Measurements from ENCODE around the gene BTNL9. TPM values are rescaled to one million over a fixed set of nuclear protein-coding genes. Genes with fewer than 3 reads are reported as not detected.
"Not testable (repeated sequence)": the region's sequence is repeated elsewhere in the genome, so short reads cannot be mapped to it uniquely, and the experiment has no call there.

Gene BTNL9
- polyA plus RNA-seq, 2 of the 4 experiments (the other 2 are of a cell fraction): 0.85 to 1.5 TPM

DNA sequence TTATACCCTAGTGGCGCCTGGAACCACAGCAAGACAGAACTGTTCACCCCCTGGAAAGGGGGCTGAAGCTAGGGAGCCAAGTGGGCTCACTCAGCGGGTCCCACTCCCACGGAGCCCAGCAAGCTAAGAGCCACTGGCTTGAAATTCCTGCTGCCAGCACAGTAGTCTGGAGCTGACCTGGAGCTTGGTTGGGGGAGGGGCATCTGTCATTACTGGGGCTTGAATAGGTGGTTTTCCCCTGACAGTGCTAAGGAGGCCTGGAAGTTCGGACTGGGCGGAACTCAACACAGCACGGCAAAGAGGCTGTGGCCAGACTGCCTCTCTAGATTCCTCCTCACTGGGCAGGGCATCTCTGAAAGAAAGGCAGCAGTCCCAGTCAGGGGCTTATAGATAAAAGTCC lies 31.9 kb upstream of the BTNL9 start:
- ChIA-PET POLR2A (no interaction called here), CTCF (no interaction called here)
- DNase-seq (ENCODE audit: low read depth in 1 of 2, low spot score in 1 of 2): no peak
- no peak overlapping the region for H3K4me3 ChIP-seq
- TF ChIP-seq GATA3 (IDR thresholded peaks at IDR 0.05; ENCODE audit: borderline replicate concordance): no peak
- TF ChIP-seq FOSL2 (IDR thresholded peaks at IDR 0.05): no peak
- TF ChIP-seq FOSL2 (CRISPR knock-in tag; IDR thresholded peaks at IDR 0.05): no peak
- TF ChIP-seq KDM5A (IDR thresholded peaks at IDR 0.05): no peak
- TF ChIP-seq POLR2AphosphoS2 (conservative IDR thresholded peaks at IDR 0.05; ENCODE audit: low read length): no peak
- TF ChIP-seq ATOH8 (CRISPR knock-in tag; IDR thresholded peaks at IDR 0.05; ENCODE audit: low read depth): no peak
- no peak for TF ChIP-seq EP300 (IDR thresholded peaks at IDR 0.05)
- TF ChIP-seq FOSB (CRISPR knock-in tag; IDR thresholded peaks at IDR 0.05): no peak
- H3K27ac ChIP-seq: no peak overlapping the region
- no peak for FAIRE-seq
- H3K4me1 ChIP-seq: no peaks in the 10 kb centered on the region
- no peak overlapping the region for H3K4me2 ChIP-seq
- WGBS (ENCODE audit: missing lambda C conversion rate): 63% methylated on average over 3 of the region's 6 CpGs
- no peak for ATAC-seq
- H3K9me3 ChIP-seq: peaks cover 3% of the 10 kb centered on the region; the same call in 1 of the 3 replicates

DNA sequence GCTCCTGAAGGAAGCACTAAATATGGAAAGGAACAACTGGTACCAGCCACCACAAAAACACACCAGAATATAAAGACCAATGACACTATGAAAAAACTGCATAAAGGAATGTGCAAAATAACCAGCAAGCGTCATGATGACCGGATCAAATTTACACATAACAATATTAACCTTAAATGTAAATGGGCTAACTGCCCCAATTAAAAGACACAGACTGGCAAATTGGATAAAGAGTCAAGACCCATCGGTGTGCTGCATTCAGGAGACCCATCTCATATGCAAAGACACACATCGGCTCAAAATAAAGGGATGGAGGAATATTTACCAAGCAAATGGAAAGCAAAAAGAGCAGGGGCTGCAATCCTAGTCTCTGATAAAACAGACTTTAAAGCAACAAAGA lies 30.0 kb upstream of the BTNL9 start:
- POLR2A ChIA-PET; FAIRE-seq; H3K9me3 ChIP-seq; DNase-seq (ENCODE audit: low read depth in 1 of 2, low spot score in 1 of 2); CTCF ChIA-PET; H3K4me3 ChIP-seq; H3K4me2 ChIP-seq; H3K27ac ChIP-seq; H3K4me1 ChIP-seq; ATAC-seq: not testable (repeated sequence)
- 45% methylated on average over 4 of the region's 4 CpGs for WGBS (ENCODE audit: missing lambda C conversion rate)

- FAIRE-seq: not testable (repeated sequence)
Measured at GRCh38 chr5:181014654-181015053, 25.4 kb upstream of the BTNL9 start.

GRCh38 chr5:181017448-181017847 lies 22.6 kb upstream of the BTNL9 start:
- H3K4me3 ChIP-seq; DNase-seq (ENCODE audit: low read depth in 1 of 2, low spot score in 1 of 2); H3K27ac ChIP-seq; CTCF ChIA-PET; H3K4me1 ChIP-seq; FAIRE-seq; ATAC-seq; H3K9me3 ChIP-seq; H3K4me2 ChIP-seq; POLR2A ChIA-PET: not testable (repeated sequence)
- WGBS (ENCODE audit: missing lambda C conversion rate): 65% methylated on average over 3 of the region's 3 CpGs

More at GRCh38 chr5:181014654-181015053, 25.4 kb upstream of the BTNL9 start:
- H3K4me3 ChIP-seq; ATAC-seq; H3K27ac ChIP-seq; H3K4me1 ChIP-seq; DNase-seq (ENCODE audit: low read depth in 1 of 2, low spot score in 1 of 2); H3K4me2 ChIP-seq; CTCF ChIA-PET; POLR2A ChIA-PET; H3K9me3 ChIP-seq: not testable (repeated sequence)

DNA sequence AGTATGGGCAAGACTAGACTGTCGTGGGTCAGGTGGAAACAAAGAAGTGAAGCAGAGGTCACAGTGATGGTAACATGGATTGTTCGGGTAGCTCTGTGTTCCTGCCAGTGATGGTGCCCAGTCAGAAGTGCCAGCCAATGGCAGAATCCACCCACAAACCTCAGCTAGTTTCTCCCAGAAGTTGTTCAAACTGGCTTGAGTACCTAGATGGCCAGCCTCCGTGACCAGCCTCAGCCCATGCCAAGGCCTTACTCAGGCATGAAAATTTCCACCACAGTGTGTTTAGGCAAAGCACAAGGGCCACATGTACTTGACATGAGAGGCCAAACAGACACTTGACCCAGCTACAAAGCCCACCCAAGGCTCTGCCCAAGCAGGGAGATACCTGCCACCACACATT lies 19.4 kb upstream of the BTNL9 start:
- Histone ChIP-seq H3K4me2 (no peak overlapping the region), H3K4me3 (no peak overlapping the region), H3K4me1 (no peaks in the 10 kb centered on the region), H3K9me3 (peaks cover 6% of the 10 kb centered on the region; the same call in 1 of the 3 replicates), H3K27ac (no peak overlapping the region)
- 46% methylated on average over 3 of the region's 3 CpGs for WGBS (ENCODE audit: missing lambda C conversion rate)
- DNase-seq (ENCODE audit: low read depth in 1 of 2, low spot score in 1 of 2) (no peak), FAIRE-seq (no peak), ATAC-seq (no peak)
- no peak for TF ChIP-seq POLR2AphosphoS2 (conservative IDR thresholded peaks at IDR 0.05; ENCODE audit: low read length)
- TF ChIP-seq ZFP36 (IDR thresholded peaks at IDR 0.05; ENCODE audit: borderline replicate concordance, partially characterized antibody): no peak
- no peak for TF ChIP-seq NFE2L2 (conservative IDR thresholded peaks at IDR 0.05; ENCODE audit: low read length)
- no peak for TF ChIP-seq MYC (IDR thresholded peaks at IDR 0.05; ENCODE audit: borderline replicate concordance, low read length)
- no peak for TF ChIP-seq TFCP2L1 (CRISPR knock-in tag; IDR thresholded peaks at IDR 0.05)
- no peak for TF ChIP-seq KDM1A (IDR thresholded peaks at IDR 0.05; ENCODE audit: low read depth)
- no peak for TF ChIP-seq HOXB13 (CRISPR knock-in tag; IDR thresholded peaks at IDR 0.05; ENCODE audit: low read depth)
- TF ChIP-seq RAD21 (conservative IDR thresholded peaks at IDR 0.05 in 1 of 2, IDR thresholded peaks at IDR 0.05 in 1 of 2): no peak
- TF ChIP-seq JUN (IDR thresholded peaks at IDR 0.05): no peak
- TF ChIP-seq KDM5A (IDR thresholded peaks at IDR 0.05): no peak
- TF ChIP-seq, protein P1, sequence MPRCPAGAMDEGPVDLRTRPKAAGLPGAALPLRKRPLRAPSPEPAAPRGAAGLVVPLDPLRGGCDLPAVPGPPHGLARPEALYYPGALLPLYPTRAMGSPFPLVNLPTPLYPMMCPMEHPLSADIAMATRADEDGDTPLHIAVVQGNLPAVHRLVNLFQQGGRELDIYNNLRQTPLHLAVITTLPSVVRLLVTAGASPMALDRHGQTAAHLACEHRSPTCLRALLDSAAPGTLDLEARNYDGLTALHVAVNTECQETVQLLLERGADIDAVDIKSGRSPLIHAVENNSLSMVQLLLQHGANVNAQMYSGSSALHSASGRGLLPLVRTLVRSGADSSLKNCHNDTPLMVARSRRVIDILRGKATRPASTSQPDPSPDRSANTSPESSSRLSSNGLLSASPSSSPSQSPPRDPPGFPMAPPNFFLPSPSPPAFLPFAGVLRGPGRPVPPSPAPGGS (IDR thresholded peaks at IDR 0.05): no peak
- TF ChIP-seq JUNB (IDR thresholded peaks at IDR 0.05): no peak
- TF ChIP-seq ATOH8 (CRISPR knock-in tag; IDR thresholded peaks at IDR 0.05; ENCODE audit: low read depth): no peak
- no peak for TF ChIP-seq EP300 (IDR thresholded peaks at IDR 0.05)
- POLR2A ChIA-PET: no interaction called here
- CTCF ChIA-PET: no interaction called here

All from A549 (cell line).